GM19035 (cell line): ENCODE results near the gene CDH23.

Experiments used
- ATAC-seq: cut with Tn5 transposase; IDR thresholded peaks from one replicate; pipeline ENCODE4 v1.9.1; 2021; ENCODE audit not compliant: unreplicated experiment

The CDH23 gene

DNA sequence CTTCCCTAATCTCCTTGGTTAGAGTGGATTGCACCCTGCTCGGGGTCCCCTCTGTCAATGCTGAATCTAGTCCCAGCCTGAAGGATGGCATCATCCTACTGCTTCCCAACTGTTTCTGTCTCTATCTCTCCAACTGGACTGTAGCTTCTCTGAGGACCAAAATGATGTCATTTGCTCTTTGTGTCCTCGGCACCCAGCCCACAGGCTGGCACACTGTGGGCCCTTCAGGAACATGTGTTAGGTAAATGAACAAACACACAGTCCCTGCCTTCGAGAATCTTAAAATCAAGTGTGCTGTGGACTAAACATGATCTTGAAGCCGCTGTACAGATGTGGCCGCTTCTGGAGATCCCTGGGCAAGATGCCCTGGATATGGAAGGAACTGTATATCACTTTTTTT lies 5.0 kb upstream of the CDH23 start:
- ATAC-seq = no peak

DNA sequence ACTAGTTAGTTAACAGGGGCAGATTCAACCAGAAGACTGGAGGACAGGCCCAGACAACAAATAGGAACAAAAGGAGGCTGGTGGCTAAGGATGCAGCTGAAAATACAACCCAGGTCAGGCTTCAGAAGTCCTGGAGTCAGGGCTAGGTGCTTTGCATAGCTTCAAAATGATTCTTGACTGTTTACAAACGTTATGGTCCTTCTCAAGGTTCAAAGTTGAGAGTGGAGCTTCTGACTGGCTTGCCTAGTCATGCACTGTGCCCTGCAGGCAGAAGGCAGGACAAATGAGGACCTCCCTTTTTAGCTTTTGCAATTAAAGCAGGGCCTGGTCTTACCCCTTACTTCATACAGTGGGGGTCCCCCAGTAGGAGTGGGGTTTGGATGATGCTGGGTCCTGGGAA lies 4.4 kb upstream of the CDH23 start:
- ATAC-seq = no peak

DNA sequence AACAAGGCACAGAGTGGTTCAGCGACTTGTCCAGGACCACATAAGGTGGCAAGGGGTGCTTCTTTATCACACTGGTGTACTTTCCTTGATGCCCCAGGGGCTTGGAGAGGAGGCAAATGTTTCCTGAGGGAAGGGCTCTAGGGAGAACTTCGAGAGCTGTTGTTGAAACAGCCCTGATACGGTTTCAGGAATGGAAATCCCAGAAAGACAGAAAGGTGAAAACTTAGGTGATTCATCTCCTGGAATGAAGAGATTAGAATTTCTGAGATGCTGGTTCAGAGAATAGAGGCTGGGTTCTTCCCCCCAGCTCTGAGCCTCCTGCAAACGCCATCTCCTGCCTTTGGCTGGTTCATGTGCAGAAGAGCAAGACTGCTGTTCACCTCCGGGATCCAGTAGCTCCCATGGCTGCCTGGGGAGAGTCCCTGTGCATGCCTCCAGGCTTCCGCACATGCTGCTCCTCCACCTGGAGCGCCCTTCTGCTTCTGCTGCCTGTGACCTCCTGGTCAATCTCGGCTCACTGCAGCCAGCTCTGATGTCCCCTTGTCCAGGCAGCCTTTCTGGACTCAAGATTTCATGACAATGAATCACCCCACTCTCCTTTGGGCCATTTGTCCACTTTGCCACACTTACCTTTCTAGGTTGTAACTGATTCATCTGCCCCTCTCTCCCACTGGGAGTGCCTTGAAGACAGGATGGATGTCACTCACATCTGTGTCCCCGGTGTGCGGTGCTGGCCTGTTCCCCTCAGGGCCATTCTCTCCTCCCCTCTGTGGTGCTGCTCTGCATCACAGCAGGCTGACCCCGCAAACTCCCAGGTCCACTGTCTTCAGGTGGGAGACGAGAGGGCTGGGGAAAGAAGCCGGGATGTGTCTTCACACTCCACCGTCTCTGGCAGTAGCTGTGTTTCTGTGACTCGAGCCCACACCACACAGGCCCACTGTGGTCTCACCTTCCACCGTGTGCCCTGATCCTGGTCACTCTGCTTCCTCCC lies 3.6 kb upstream of the CDH23 start:
- no peak for ATAC-seq

DNA sequence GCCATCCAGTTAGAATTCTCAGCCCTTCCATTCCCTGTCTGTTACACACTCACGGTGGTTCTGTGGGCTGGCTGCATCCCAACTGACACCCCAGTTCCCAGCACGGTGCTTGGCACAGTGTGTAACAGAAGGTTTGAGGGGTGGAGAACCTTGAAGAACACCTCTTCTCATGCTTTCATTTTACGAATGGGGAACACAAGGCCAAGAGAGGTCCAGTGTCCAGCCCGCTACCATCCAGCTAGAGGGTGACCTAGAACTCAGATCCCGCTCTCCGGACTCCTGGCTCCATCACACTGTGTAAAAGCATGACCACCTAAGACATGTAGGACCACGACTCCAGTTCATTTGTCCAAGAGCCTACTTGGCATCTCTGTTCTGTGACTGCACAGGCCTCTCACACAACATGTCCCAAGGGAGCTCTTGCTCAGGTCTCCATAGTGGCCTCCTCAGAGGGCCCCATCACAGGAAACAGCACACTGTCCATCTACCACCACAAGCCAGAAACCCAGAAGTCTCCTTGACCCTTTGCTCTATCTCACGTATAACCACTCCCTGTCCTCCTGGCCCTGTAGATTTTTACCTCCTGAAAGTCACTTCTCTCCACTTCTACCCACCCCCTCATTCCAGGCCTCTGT lies 2.8 kb upstream of the CDH23 start:
- no peak for ATAC-seq

DNA sequence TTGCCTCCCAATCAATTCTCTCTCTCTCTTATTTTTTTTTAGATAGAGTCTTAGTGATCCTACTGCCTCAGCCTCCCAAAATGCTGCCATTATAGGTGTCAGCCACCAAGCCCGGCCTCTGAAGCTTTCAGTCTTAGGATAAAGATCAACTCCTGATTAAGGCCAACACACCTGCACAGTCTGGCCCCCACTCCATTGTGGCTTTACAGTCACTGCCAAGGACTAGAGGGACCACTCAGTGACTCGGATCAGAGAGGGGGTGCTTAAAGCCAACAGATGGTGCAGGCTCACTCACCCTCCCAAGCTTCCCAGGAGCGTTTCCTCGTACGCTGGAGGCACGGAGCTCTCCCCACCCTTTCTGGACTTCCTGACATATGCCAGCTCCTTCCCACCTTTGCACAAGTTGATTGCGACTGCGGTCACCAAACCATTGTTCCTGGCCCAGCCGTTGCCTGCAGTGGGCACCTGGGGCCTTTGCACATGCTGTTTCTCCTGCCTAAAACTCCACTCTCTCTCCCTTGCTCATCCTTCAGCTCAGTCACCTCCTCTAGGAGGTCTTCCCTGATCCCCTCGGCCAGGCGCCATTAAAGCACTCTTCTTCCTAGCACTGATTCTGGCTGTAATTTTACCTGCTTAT lies 1.7 kb upstream of the CDH23 start:
- no peak for ATAC-seq

DNA sequence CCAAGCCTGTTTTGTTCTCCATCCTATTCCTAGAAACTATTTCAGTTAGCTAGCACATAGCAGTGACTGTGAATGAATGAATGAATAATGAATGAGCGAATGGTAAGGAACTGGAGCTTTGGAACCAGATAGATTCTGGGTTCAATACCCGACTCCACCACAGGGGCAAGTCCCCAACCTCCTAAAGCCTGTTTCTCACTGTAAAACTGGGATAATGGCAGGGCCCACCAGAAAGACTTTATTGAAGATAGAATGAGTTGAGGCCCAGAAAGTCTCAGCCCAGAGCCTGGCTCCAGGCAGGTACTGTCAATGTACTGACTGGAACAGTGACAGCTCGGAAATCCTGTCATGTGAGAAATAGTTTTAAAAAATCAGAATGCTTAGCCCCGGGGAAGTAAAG lies 1.1 kb upstream of the CDH23 start:
- no peak for ATAC-seq

DNA sequence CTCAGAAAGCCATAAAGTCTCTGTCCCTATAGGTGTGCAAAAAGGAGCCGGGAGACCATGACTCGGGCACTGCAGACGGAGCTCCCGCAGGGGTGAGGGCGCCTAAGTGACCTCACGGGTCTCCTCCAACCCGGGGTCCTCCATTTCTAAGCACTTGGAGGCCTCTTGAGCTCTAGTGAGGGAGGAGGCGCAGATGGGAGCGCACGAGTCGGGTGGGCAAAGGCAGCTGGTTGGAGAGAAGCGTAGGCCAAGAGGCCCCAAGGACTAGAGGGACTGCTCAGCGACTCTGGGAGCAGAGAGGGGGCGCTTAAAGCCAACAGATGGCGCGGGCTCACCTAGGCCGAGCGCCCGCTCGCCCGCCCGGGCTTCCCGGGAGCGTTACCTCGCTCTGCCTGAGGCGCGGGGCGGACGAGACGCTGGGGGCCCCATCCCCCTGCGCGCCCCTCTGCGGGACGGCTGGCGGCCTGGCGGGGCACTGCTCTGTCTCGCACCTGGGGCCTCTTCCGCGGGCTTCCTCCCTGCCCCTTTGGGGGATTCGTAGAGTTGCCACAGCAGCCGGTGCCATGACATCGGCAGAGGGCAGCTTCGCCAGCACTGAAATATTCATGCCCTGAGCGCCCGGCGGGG lies 523 bp upstream of the CDH23 start:
- no peak for ATAC-seq

DNA sequence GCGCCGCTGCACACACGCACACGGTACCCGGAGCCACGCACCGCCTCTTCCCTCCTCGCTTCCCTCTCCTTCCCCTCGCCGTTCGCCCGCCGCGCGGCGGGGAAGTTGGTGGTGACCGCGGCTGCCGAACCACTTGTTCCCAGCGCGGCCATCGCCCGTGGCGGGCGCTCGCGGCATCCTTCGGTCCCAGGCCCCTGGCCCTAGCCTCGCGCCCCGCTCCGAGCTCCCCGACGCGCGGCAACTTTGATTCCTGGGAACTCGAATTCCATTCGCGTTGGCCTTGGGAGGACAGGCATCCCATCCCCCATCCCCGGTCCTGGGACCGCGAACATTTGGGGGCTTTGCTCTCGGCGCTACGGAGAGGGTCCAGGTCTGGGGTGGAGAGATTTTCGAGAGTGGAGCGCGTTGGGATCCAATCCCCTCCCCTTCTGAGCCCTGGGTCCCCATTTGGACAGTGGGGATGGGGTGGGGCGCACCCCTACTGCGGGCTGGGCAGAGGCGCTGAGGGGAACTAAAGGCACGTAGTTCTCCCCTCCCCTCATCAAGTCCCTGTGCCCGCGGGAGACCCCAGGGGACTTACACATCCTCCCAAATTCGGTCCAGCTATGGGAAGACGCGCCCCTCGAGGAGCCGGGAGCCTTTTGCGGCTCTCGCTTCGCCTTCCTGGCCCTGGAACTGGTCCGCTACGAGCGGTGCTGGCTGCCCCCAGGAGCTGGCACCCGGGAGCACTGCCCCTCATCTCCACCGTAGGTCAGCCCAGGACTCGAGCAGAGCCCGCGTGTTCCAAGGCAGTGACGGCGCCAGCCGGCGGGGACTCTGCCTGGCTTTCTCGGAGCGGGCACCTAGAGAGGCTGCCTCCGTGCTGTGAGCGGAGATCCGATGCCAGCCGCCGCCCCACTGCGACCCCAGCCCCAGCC lies 834 bp downstream of the CDH23 start:
- ATAC-seq = no peak

DNA sequence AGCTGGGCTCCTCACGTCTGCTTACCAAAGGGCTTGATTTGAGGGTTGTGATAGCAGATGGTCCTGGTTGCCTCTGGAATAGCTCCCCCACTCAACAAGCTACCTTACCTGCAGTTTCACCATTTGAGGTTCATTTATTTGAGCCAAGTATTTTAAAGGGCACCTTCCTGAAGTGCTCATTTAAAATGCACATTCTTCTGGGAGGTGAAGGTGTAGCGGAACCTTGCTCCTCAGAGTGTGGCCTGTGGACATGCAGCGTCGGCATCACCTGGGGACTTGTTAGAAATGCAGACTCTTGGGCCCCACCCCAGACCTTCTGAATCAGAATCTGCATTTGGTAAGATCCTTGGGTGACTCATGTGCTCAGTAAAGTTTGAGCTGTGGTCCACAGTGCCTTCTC lies 2.3 kb downstream of the CDH23 start:
- no peak for ATAC-seq

DNA sequence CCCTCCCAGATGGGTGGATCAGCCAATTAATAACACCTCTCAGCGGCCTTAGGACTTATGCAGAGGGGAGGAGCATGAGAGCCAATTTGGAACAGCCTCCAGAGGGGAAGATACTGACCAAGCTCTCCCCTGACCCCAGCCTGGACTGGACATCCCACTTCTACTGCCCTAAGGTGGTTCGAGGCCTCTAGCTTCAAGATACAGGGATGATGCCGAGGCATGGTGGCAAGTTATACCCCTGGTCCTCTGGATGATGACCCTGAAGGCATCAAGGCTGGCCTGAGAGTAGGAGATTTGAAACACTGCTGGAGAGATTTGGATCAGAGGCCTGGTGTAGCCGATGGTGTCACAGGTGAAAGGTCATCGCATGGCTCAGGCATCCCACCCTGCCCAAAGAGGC lies 3.2 kb downstream of the CDH23 start:
- ATAC-seq = no peak

DNA sequence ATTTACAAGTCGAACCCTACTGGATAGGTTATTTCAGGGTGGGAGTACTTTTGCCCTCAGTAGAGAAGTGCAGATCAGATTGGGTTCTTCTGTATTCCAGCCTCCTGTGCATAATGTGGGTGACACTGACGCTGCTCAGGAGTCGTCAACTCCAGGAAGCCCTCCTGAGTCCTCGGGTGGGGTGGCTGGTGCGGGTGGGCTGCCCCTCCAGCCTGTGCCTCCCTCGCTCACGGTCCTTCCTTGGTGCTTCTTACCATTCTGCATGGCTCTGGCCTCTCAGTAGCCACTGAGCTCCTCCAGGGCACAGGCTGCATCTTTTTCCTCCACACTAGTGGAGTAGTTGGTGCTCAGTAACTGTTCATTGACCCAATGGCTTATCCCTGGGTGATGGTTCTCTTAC lies 4.3 kb downstream of the CDH23 start:
- ATAC-seq = no peak

DNA sequence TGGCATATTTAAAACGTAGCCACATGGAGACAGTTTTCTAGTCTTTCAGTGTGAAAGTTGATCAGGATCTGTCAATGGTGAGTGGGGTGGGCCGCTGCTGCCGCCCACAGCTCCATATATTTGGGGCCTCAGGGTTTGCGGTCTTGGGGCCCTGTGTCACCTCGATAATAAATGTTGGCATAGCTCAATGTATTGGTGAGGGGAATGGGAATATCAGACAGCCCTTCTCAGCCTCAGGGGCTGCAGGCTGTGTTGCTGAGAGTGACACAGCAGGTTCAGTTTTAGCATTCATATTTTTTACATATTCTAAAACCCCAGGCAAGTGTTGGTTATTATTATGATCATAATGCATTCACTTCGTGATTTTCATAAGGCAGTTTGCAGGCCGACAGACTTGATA lies 5.3 kb downstream of the CDH23 start:
- no peak for ATAC-seq

DNA sequence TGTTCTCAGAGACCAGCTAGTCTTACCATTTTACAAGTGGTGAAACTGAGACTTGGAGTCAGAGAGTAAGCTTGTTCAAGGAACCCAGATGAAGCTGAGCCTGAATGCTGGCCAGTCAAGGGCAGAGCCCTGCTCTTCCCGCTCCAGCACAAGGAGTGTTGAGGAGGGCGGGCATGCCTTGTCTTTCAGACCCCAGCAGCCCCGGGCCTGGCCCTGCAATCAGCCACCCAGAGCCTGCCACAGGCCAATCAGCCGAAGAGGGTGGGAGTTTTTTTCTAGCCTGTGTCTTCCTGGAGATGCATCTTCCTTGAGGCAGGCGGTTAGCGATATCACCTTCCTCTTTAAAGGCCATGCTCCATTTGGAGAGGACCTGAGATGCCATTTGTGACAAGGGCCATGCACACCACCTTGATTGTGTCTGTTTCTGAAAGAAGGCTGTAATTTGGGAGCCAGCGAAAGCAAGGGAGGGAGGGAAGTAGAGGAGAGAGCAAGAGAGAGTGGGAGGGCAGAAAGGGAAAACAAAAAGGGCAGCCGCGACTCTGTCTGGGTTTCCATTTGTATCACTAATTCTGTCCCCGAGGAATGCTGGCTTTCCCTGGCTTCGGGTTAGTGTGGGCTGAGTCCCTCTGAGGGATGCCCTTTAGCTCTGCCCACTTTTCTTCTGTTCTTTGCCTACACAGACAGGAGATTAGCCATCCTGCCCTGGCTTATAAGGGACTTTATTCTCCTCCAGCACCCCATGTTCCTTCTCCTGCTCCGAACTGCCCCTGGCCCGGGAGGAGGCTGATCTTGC lies 8.0 kb downstream of the CDH23 start:
- no peak for ATAC-seq

DNA sequence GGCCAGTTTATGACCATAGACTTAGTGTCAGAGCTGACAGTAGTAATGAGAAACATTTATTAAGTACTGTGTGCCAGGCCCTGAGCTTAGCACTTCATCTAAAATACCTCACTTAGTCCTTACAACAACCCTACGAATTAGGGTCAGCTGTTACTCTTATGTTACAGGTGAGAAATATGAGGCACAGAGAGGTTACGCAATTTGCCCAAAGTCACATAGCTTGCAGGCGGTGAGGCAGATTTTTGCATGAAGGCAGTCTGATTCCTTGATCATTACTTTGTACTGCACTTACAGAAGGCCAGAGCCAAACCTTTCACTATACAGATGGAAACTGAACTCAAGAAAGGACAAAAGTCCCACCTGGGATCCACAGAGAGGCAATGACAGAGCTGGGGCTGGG lies 10.2 kb downstream of the CDH23 start:
- no peak for ATAC-seq

DNA sequence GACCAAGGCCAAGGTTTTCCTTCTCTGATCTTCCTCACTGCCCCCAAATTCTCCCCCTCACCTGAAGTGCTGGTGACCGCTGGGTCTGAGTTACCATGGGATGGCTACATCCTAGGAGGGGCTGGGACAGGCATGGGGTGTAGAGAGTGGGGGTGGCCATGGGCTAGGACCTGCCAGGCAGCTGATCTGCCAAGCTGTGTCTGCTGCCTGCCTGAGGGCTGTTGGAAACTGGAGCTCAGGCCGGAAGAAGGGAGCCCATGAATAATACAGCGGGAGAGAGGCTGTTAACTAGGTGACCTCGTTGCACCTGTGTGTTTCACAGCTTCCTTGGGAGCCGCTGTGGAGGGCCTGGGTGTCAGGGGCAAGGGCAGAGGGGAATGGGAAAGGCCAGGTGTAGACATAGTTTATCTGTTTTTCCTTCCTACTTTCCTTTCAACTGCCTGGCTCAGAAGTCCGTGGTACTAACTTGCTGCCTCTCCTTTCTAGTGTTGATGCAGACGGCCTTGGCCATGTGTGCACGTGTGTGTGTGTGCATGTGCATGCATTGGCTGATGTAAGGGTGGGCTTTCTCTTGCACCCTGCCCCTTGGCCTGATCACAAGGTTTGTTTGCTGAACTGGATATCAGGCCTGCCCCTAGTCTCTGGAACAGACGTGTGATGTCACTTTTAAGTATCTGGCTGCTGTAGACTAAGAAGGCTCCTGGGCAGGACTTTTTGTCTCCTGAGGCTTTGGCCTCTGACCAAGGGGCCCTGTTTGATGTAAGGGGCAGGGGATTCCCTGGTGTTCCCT lies 11.9 kb downstream of the CDH23 start:
- no peak for ATAC-seq

DNA sequence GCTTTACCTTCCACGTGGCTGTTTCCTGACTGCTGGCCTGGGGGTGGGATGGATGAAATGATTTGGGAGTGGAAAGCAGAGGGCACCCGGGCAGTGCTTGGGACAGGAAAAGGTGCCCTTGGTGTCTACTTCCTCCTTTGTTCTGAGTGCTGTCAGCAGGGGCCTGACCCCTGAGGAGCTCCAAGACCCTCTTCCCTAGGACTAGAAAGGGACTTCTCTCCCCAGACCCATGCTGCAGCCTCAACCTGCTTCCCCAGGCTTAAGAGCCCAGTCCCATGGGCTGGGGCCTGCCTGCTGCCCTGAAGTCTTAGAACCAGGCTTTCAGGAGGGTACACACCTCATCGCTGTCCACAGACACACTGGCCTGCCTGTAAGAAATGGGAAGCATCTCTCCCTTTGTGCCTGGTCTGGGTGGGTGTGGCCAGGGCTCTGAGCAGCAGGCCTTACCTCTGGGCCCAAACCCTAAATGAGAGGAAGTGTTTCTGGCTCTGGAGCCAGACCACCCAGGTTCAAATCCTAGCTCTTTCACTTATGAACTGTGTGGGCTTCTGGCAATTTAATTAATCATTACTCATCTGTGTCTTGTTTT lies 12.9 kb downstream of the CDH23 start:
- no peak for ATAC-seq

DNA sequence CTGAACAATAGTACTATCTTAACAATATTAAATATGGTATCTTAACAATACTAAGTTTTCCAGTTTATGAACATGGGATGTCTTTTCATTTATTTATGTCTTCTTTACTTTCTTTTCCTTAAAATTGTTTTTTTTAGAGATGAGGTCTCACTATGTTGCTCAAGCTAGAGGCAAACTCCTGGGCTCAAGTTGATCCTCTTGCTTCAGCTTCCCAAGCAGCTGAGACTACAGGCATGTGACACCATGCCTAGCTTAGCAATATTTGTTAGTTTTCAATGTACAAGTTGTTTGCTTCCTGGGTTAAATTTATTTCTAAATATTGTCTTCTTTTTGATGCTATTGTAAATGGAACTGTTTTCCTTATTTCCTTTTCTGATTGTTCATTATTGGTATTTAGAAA lies 16.9 kb downstream of the CDH23 start:
- ATAC-seq = no peak

DNA sequence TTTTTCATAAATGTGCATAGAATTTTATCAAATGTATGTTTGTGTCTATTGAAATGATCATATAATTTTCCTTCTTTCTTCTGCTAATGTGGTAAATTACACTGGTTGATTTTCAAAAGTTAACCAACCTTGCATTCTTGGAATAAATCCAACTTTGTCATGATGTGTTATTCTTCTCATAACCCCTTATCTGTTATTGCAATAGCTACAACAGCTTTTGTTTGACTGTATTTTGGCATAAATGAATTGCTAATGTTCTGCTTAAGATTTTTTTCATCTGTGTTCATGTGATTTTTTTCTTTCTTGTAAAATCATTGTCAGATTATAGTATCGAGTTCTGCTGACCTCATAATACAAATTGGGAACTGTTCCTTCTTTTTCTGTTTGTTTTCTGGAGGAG lies 17.6 kb downstream of the CDH23 start:
- ATAC-seq = no peak
